Measurements from ENCODE around the gene BPHL. TPM values are rescaled to one million over a fixed set of nuclear protein-coding genes. Genes with fewer than 3 reads are reported as not detected.

The BPHL gene
- total RNA-seq, 1 experiment from 2014 or later: 31.3 TPM

GRCh38 chr6:3133515-3133914, 15.0 kb downstream of the BPHL start:
- Histone ChIP-seq H3K27ac (ENCODE audit: low read depth, low read length) (no peak overlapping the region), H3K36me3 (ENCODE audit: control insufficient read depth in 1 of 2, insufficient read depth in 2 of 2, low read length in 2 of 2) (peaks cover 0 to 16% of the 10 kb centered on the region in 2 experiments; a peak in 2 of 4 replicates), H2AFZ (ENCODE audit: low read depth, low read length, poor library complexity, severe bottlenecking) (no peak overlapping the region), H3K27me3 (ENCODE audit: insufficient read depth, low read length) (no peaks in the 10 kb centered on the region), H3K4me2 (ENCODE audit: low read length) (no peak overlapping the region), H3K9ac (ENCODE audit: low read length) (no peak overlapping the region), H3K79me2 (ENCODE audit: insufficient read depth, low read length) (no peaks in the 10 kb centered on the region), H3K4me1 (ENCODE audit: control insufficient read depth in 1 of 2, insufficient read depth in 2 of 2, low read length in 2 of 2) (no peaks in the 10 kb centered on the region), H3K9me2 (ENCODE audit: insufficient read depth) (no peaks in the 10 kb centered on the region), H3K9me3 (ENCODE audit: control insufficient read depth in 1 of 2, insufficient read depth in 1 of 2, low read depth in 1 of 2, low read length in 2 of 2) (no peaks in the 10 kb centered on the region), H4K20me1 (ENCODE audit: insufficient read depth) (no peaks in the 10 kb centered on the region), H3K4me3 (replicated peaks in 1 of 2; ENCODE audit: low read depth in 1 of 2, low read length in 2 of 2) (no peak overlapping the region)
- ChIA-PET POLR2A (no interaction called here), CTCF (no interaction called here), RAD21 (ENCODE audit: low non-redundant PET in 1 of 2, low total read pairs in 2 of 2, uncharacterized antibody in 2 of 2, unreplicated experiment in 2 of 2) (no interaction called here)
- DNase-seq (ENCODE audit: low read depth, low spot score) (no peak), ATAC-seq (no peak)
- TF ChIP-seq JUND (IDR thresholded peaks at IDR 0.05) (no peak), EGR1 (IDR thresholded peaks at IDR 0.05; ENCODE audit: low read depth) (no peak), CEBPB (IDR thresholded peaks at IDR 0.05; ENCODE audit: low read depth) (no peak), CTCF (IDR thresholded peaks at IDR 0.05 in 2 of 3, conservative IDR thresholded peaks at IDR 0.05 in 1 of 3; ENCODE audit: borderline replicate concordance in 1 of 3, insufficient read depth in 1 of 3, low read depth in 2 of 3, low read length in 2 of 3) (no peak), EZH2phosphoT487 (IDR thresholded peaks at IDR 0.05; ENCODE audit: borderline replicate concordance) (no peak), SRF (IDR thresholded peaks at IDR 0.05; ENCODE audit: low read depth) (no peak), ELF1 (IDR thresholded peaks at IDR 0.05; ENCODE audit: borderline replicate concordance, low read depth) (no peak), ATF3 (IDR thresholded peaks at IDR 0.05) (no peak), RAD21 (IDR thresholded peaks at IDR 0.05; ENCODE audit: low read depth) (no peak), FOSL1 (IDR thresholded peaks at IDR 0.05; ENCODE audit: low read depth) (no peak), REST (IDR thresholded peaks at IDR 0.05; ENCODE audit: low read depth) (no peak), TCF7L2 (IDR thresholded peaks at IDR 0.05; ENCODE audit: borderline replicate concordance, extremely low read depth, insufficient read depth, insufficient read length) (no peak), CBX3 (IDR thresholded peaks at IDR 0.05; ENCODE audit: low read depth) (no peak), EZH2 (IDR thresholded peaks at IDR 0.05) (no peak), POLR2A (IDR thresholded peaks at IDR 0.05; ENCODE audit: borderline replicate concordance, extremely low read depth, insufficient read depth, insufficient read length) (no peak), ZBTB33 (IDR thresholded peaks at IDR 0.05; ENCODE audit: extremely low read depth, insufficient replicate concordance, low read length) (no peak), MAX (IDR thresholded peaks at IDR 0.05) (no peak)
- BruUV-seq (replicated peaks): no TSS peak
- intact Hi-C loops (cut with micrococcal nuclease): no loop called here

All from HCT116 (cell line).